ENCODE results near the gene CD207. TPM values are rescaled to one million over a fixed set of nuclear protein-coding genes. Genes with fewer than 3 reads are reported as not detected.
"Not testable (repeated sequence)": the region's sequence is repeated elsewhere in the genome, so short reads cannot be mapped to it uniquely, and the experiment has no call there.

CD207 gene
- polyA plus RNA-seq (2011; rRNA removed) (not detected in 2 replicates), polyA minus RNA-seq (2011; rRNA and poly(A)+ RNA removed) (not detected in 2 replicates)

- Histone ChIP-seq H3K27me3 (ENCODE audit: control insufficient read depth, insufficient read depth, low read length) (peaks cover 5% of the 10 kb centered on the region), H3K9me3 (ENCODE audit: control insufficient read depth, insufficient read depth, low read length) (no peaks in the 10 kb centered on the region), H3K4me3 (ENCODE audit: low read depth, low read length) (no peak within 1 kb of the TSS), H3K27ac (ENCODE audit: low read depth, low read length) (no peak within 1 kb of the TSS)
- no peak for DNase-seq (ENCODE audit: low read depth, low spot score)
- TF ChIP-seq CTCF (IDR thresholded peaks at IDR 0.05; ENCODE audit: low read depth, low read length), result no peak
- ChIA-PET CTCF (interaction anchor here (0.7 to 1.2 kb wide), 2 partner anchors 113 to 118 kb away, joined by 3 to 4 read pairs; no protein-coding TSS in a partner anchor), POLR2A (no interaction called here)
Measured at GRCh38 chr2:70835643-70836042, at the start of gene CD207. TSS of gene CD207 (minus strand) at chr2:70835816. CDS start at chr2:70835776, 40 bp downstream.

GRCh38 chr2:70878543-70878942, 42.9 kb upstream of the CD207 start:
- H3K9me3 ChIP-seq (ENCODE audit: control insufficient read depth, insufficient read depth, low read length); POLR2A ChIA-PET; H3K4me3 ChIP-seq (ENCODE audit: low read depth, low read length); H3K27ac ChIP-seq (ENCODE audit: low read depth, low read length); DNase-seq (ENCODE audit: low read depth, low spot score): not testable (repeated sequence)
- H3K27me3 ChIP-seq (ENCODE audit: control insufficient read depth, insufficient read depth, low read length), result peaks cover 34% of the 10 kb centered on the region
- CTCF ChIA-PET, result interaction anchor here (0.7 to 2.6 kb wide), 3 partner anchors 8 to 87 kb away, joined by 3 to 10 read pairs (median 4); no protein-coding TSS in a partner anchor

GRCh38 chr2:70876138-70876537, 40.5 kb upstream of the CD207 start:
- H3K4me3 ChIP-seq (ENCODE audit: low read depth, low read length); DNase-seq (ENCODE audit: low read depth, low spot score); POLR2A ChIA-PET; H3K27ac ChIP-seq (ENCODE audit: low read depth, low read length); H3K9me3 ChIP-seq (ENCODE audit: control insufficient read depth, insufficient read depth, low read length): not testable (repeated sequence)
- H3K27me3 ChIP-seq (ENCODE audit: control insufficient read depth, insufficient read depth, low read length), result peaks cover 33% of the 10 kb centered on the region
- CTCF ChIA-PET, result interaction anchor here (0.7 to 3.5 kb wide), 5 partner anchors 13 to 223 kb away, joined by 3 to 29 read pairs (median 6); no protein-coding TSS in a partner anchor

GRCh38 chr2:70873541-70873940, 37.9 kb upstream of the CD207 start:
- ChIA-PET POLR2A (no interaction called here), CTCF (interaction anchor here (0.7 to 7.3 kb wide), 7 partner anchors 10 to 80 kb away, joined by 3 to 205 read pairs (median 4); no protein-coding TSS in a partner anchor)
- no peak for TF ChIP-seq CTCF (IDR thresholded peaks at IDR 0.05; ENCODE audit: low read depth, low read length)
- Histone ChIP-seq H3K9me3 (ENCODE audit: control insufficient read depth, insufficient read depth, low read length) (no peaks in the 10 kb centered on the region), H3K4me3 (ENCODE audit: low read depth, low read length) (no peak overlapping the region), H3K27ac (ENCODE audit: low read depth, low read length) (no peak overlapping the region), H3K27me3 (ENCODE audit: control insufficient read depth, insufficient read depth, low read length) (peaks cover 30% of the 10 kb centered on the region)
- DNase-seq (ENCODE audit: low read depth, low spot score), result no peak

- peak; percentile 57 for DNase-seq (ENCODE audit: low read depth, low spot score)
- no peak overlapping the region for H3K4me3 ChIP-seq (ENCODE audit: low read depth, low read length)
- no peak overlapping the region for H3K27ac ChIP-seq (ENCODE audit: low read depth, low read length)
- H3K9me3 ChIP-seq (ENCODE audit: control insufficient read depth, insufficient read depth, low read length), result no peaks in the 10 kb centered on the region
- ChIA-PET CTCF (interaction anchor here (0.7 to 7.3 kb wide), 30 partner anchors 8 to 569 kb away, joined by 3 to 205 read pairs (median 6); partner anchors contain the start of gene ANKRD53), POLR2A (no interaction called here)
- H3K27me3 ChIP-seq (ENCODE audit: control insufficient read depth, insufficient read depth, low read length), result peaks cover 29% of the 10 kb centered on the region
- peak; percentile 84 for TF ChIP-seq CTCF (IDR thresholded peaks at IDR 0.05; ENCODE audit: low read depth, low read length)
Measured at GRCh38 chr2:70871398-70872211, 36.0 kb upstream of the CD207 start.

- H3K27me3 ChIP-seq (ENCODE audit: control insufficient read depth, insufficient read depth, low read length), result peaks cover 28% of the 10 kb centered on the region
- ChIA-PET CTCF (interaction anchor here (0.7 to 7.3 kb wide), 28 partner anchors 9 to 567 kb away, joined by 3 to 205 read pairs (median 7); no protein-coding TSS in a partner anchor), POLR2A (no interaction called here)
- H3K9me3 ChIP-seq (ENCODE audit: control insufficient read depth, insufficient read depth, low read length), result no peaks in the 10 kb centered on the region
- H3K27ac ChIP-seq (ENCODE audit: low read depth, low read length), result no peak overlapping the region
- no peak for DNase-seq (ENCODE audit: low read depth, low spot score)
- H3K4me3 ChIP-seq (ENCODE audit: low read depth, low read length), result no peak overlapping the region
- TF ChIP-seq CTCF (IDR thresholded peaks at IDR 0.05; ENCODE audit: low read depth, low read length), result no peak
Measured at GRCh38 chr2:70870790-70871189, 35.2 kb upstream of the CD207 start.
